SU-DHL-6 (cell line): Measurements from ENCODE around the gene KCNN3.

Experiments used
- H2AFZ ChIP-seq: fragments of 200-600 bp; sonication (generic); 2 replicates; pipeline ENCODE4 v1.6.1; 2014; ENCODE audit warnings: low read depth, mild to moderate bottlenecking, moderate library complexity, mixed read lengths, antibody characterized with exemption, low read length; ENCODE audit not compliant: severe bottlenecking
- H3F3A ChIP-seq: fragments of 200-600 bp; shearing (Covaris generic); 2 replicates; pipeline ENCODE4 v1.6.0; 2016; ENCODE audit warnings: antibody characterized with exemption, mild to moderate bottlenecking; ENCODE audit not compliant: insufficient read depth
- H3K27ac ChIP-seq: fragments of 200-600 bp; sonication (generic); 2 replicates; pipeline ENCODE4 v1.5.1; 2016; ENCODE audit warnings: low read depth, mild to moderate bottlenecking, low read length, moderate library complexity, mixed read lengths
- H3K27me3 ChIP-seq: fragments of 200-600 bp; sonication (generic), shearing (Covaris generic); 2 replicates; pipeline ENCODE4 v1.6.0; 2014; ENCODE audit warnings: mild to moderate bottlenecking, low read length
- H3K36me3 ChIP-seq: fragments of 200-600 bp; sonication (generic); 2 replicates; pipeline ENCODE4 v1.6.1; 2014; ENCODE audit warnings: mild to moderate bottlenecking, low read length, mixed read lengths
- H3K4me2 ChIP-seq: fragments of 300-600, 200-600 bp; shearing (Covaris generic), sonication (generic); 2 replicates; pipeline ENCODE4 v1.6.0; 2014; ENCODE audit warnings: low read length, low read depth, mild to moderate bottlenecking; ENCODE audit not compliant: poor library complexity, severe bottlenecking
- H3K4me3 ChIP-seq: fragments of 200-600 bp; sonication (generic); 2 replicates; pipeline ENCODE4 v1.5.1; 2014; ENCODE audit warnings: antibody characterized with exemption, low read length, mild to moderate bottlenecking, mixed read lengths; ENCODE audit not compliant: insufficient read depth, poor library complexity, severe bottlenecking
- H3K79me2 ChIP-seq: fragments of 200-600 bp; sonication (generic); 2 replicates; pipeline ENCODE4 v1.6.1; 2014; ENCODE audit warnings: mild to moderate bottlenecking, low read length, moderate library complexity; ENCODE audit not compliant: insufficient read depth
- H3K9ac ChIP-seq: fragments of 200-600 bp; sonication (generic); 2 replicates; pipeline ENCODE4 v1.7.0; 2014; ENCODE audit warnings: mild to moderate bottlenecking, low read length
- H3K9me2 ChIP-seq: fragments of 200-600 bp; sonication (generic); replicated peaks from 2 replicates; pipeline ENCODE4 v1.6.1; 2014; ENCODE audit warnings: low read length; ENCODE audit not compliant: insufficient read depth
- H3K9me3 ChIP-seq: fragments of 200-600 bp; sonication (generic); 2 replicates; pipeline ENCODE4 v1.6.1; 2014; ENCODE audit warnings: low read length, mixed read lengths; ENCODE audit not compliant: insufficient read depth
- H4K20me1 ChIP-seq: fragments of 200-600 bp; sonication (generic); 2 replicates; pipeline ENCODE4 v1.6.1; 2014; ENCODE audit warnings: low read depth, mild to moderate bottlenecking, antibody characterized with exemption, low read length, moderate library complexity, mixed read lengths
- CTCF ChIP-seq: fragments of 200-600 bp; sonication (generic); IDR thresholded peaks from one replicate; pipeline ENCODE4 v1.5.1; 2017; ENCODE audit warnings: antibody characterized with exemption, mild to moderate bottlenecking, low read length, moderate library complexity; ENCODE audit not compliant: insufficient read depth, poor library complexity, severe bottlenecking
- EZH2phosphoT487 ChIP-seq: fragments of 200-600 bp; sonication (generic), shearing (Covaris generic); conservative IDR thresholded peaks from 2 replicates; pipeline ENCODE4 v1.6.1; 2018; ENCODE audit warnings: mild to moderate bottlenecking, antibody characterized with exemption, low read length, moderate library complexity, mixed read lengths

KCNN3 gene

DNA sequence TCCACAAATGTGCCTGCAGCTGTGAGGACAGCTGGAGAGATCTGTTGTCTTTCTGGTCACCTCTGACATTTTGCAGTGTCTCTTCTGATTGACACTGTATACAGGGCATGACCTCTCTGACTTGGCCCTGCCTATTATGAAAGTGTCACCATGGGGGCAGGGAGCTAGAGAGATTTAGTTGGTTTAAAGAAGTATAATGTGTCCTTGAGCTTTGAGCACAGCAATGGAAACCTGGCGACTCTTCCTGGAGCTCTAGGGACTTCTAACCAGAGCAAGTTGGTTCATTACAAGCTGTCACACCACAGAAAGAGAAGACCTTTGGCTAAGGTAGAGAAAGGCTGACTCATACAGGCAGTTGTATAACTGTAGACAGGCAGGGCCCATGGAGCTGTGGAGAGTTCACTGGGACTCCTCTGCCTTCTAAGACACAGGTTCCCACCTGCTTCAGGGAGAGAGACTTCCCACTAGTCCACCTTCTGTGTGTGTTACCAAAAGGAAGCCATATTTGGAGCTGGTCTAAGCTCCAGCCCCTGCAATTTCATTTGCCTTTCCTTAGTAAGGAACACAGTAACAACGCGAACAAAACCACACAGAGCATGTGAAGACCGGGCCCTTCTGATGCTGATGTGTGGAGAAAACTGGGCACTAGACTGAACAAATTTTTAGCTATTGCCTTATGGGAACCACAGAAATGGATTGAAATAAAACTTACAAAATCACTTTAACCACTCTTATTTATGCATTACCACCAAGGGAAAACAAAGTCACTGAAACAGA lies 171.6 kb downstream of the KCNN3 start:
- Histone ChIP-seq H3K9me3 (no peaks in the 10 kb centered on the region), H4K20me1 (no peaks in the 10 kb centered on the region), H3F3A (no peaks in the 10 kb centered on the region), H3K4me3 (no peak overlapping the region), H3K4me2 (no peak overlapping the region), H3K79me2 (no peaks in the 10 kb centered on the region), H3K9me2 (no peaks in the 10 kb centered on the region), H3K27me3 (no peaks in the 10 kb centered on the region), H3K36me3 (no peaks in the 10 kb centered on the region), H2AFZ (no peak overlapping the region), H3K9ac (no peak overlapping the region), H3K27ac (no peak overlapping the region)
- TF ChIP-seq CTCF: no peak
- TF ChIP-seq EZH2phosphoT487: no peak

- Histone ChIP-seq H3F3A (no peaks in the 10 kb centered on the region), H2AFZ (no peak overlapping the region), H4K20me1 (no peaks in the 10 kb centered on the region), H3K4me3 (no peak overlapping the region), H3K9me3 (no peaks in the 10 kb centered on the region), H3K4me2 (no peak overlapping the region), H3K27me3 (no peaks in the 10 kb centered on the region), H3K36me3 (no peaks in the 10 kb centered on the region), H3K9me2 (no peaks in the 10 kb centered on the region), H3K27ac (no peak overlapping the region), H3K9ac (no peak overlapping the region), H3K79me2 (no peaks in the 10 kb centered on the region)
- TF ChIP-seq CTCF (no peak), EZH2phosphoT487 (no peak)
Observed at GRCh38 chr1:154697710-154698109, 172.4 kb downstream of the KCNN3 start.

GRCh38 chr1:154696456-154696855 lies 173.6 kb downstream of the KCNN3 start:
- Histone ChIP-seq H3K4me3 (no peak overlapping the region), H3F3A (no peaks in the 10 kb centered on the region), H4K20me1 (no peaks in the 10 kb centered on the region), H2AFZ (no peak overlapping the region), H3K79me2 (no peaks in the 10 kb centered on the region), H3K4me2 (no peak overlapping the region), H3K9ac (no peak overlapping the region), H3K27me3 (no peaks in the 10 kb centered on the region), H3K9me3 (no peaks in the 10 kb centered on the region), H3K9me2 (no peaks in the 10 kb centered on the region), H3K36me3 (no peaks in the 10 kb centered on the region), H3K27ac (no peak overlapping the region)
- no peak for TF ChIP-seq CTCF
